HG03457 (cell line): Measurements from ENCODE around the gene RAB8B.
A peak's percentile ranks its signal among the peaks of the same experiment; 100 is the strongest.
"Not testable (repeated sequence)": the region's sequence is repeated elsewhere in the genome, so short reads cannot be mapped to it uniquely, and the experiment has no call there.

Experiments used
- ATAC-seq: cut with Tn5 transposase; IDR thresholded peaks from one replicate; pipeline ENCODE4 v1.9.1; 2021; ENCODE audit warnings: moderate number of reproducible peaks; ENCODE audit not compliant: unreplicated experiment

Gene RAB8B

DNA sequence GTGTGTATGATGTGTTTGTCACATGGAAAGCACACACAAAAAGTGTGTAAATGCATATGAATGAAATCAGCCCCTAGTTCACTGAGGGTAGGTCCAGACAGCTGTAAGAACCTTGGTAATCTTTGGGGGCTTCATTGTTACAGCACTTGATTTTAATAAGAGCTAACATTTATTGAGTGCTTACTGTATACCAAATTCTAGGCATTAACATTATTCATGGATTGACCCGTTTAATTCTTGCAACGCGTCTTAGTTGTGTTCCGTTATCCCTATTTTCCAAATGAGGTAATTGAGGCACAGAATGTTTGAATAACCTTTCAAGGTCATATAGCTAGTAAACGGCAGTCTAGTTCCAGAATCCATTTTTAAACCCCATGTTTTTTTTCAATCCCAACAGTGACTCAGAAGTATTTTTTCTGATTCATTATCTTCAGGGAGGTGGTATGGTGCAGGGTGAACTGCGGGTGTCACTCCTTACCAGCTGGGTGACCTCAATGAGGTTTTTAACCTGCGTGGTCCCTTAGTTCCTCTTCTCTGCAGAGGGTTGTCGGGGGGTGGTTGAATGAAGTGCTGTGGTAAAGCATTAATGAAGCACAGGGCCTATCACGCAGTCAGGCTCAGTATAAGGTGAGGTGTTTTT lies 14.2 kb downstream of the RAB8B start:
- ATAC-seq: no peak

DNA sequence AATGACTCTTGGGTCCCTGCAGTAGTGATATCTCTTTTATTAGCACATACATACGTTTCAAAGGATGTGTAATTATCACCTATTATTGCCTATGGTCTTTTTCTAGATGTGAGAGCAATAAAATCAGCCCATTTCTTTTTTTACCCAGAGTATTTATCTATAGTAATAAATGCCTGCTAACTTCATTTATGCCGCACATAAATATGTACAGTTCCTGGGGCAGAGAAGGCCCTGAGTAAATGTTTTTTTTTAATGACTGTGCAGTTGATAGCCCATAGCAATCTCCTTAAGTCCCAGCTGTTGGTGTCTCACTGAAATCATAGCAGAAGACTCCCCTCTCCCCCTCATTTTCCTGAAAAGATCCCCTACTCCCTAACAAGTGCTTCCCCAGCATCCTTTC lies 16.7 kb downstream of the RAB8B start:
- no peak for ATAC-seq

GRCh38 chr15:63208824-63209223 lies 19.4 kb downstream of the RAB8B start:
- ATAC-seq: not testable (repeated sequence)

DNA sequence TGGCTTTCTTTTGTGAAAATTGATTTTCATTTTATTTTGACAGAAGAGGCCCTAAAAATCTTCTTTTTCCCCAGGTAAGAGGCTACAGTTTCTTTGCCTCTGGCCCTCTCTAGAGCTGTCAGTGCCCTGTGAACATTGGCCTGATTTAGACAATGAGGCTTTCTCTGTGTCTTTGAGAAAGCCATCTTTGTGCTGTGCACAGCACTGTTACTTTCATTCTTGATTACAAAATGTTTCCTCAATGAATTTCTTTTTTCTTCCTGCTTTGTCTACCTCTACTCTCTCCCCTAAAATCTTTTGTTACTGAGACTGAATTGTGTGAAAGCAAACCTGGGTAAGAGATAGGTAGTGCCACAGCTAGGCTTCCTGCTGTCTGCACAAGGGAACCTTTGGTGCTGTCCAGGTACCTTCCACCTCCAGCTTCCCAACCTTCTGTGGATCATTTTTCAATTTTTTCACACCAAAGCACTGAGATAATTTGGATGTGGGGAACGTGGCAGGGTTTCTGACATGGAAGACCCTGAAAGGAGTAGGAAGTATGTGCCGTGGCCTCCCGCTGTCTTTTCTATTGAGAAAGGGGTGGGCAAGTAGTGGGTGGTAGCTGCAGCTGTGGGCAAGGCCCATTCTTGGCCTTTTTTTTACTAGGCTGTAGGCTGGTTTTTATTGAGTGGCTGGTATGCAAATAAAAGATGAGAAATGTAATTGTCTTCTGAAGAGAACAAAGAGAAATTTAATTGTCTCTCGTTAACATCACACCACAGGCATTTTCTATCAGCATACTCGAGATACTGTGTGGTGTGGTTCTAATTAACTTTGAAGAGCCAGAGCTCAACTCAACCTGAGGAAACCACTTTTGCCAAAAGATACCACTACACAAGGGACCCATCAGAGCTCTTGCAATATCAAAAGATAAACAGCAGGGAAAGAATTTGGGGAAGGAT lies 21.0 kb downstream of the RAB8B start:
- no peak for ATAC-seq

DNA sequence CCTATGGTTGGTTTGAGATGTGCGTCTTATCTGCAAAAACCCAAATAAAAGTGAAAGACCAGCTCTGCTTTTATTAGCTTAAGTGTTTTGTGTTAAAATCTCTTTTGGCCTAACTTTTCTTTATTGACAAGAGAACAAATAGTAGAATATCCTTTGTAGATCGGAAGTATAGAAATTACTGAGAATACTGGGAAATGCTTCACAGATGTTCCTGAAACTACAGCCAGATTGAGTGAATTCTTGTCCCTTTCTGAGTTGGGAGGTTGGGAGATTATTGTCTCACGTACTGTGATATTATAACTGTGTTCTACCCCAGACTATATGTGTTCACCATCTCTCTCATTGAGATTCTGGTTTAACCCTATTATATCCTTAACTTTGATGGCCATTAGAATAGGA lies 21.7 kb downstream of the RAB8B start:
- no peak for ATAC-seq

GRCh38 chr15:63211549-63211948 lies 22.1 kb downstream of the RAB8B start:
- ATAC-seq: no peak

DNA sequence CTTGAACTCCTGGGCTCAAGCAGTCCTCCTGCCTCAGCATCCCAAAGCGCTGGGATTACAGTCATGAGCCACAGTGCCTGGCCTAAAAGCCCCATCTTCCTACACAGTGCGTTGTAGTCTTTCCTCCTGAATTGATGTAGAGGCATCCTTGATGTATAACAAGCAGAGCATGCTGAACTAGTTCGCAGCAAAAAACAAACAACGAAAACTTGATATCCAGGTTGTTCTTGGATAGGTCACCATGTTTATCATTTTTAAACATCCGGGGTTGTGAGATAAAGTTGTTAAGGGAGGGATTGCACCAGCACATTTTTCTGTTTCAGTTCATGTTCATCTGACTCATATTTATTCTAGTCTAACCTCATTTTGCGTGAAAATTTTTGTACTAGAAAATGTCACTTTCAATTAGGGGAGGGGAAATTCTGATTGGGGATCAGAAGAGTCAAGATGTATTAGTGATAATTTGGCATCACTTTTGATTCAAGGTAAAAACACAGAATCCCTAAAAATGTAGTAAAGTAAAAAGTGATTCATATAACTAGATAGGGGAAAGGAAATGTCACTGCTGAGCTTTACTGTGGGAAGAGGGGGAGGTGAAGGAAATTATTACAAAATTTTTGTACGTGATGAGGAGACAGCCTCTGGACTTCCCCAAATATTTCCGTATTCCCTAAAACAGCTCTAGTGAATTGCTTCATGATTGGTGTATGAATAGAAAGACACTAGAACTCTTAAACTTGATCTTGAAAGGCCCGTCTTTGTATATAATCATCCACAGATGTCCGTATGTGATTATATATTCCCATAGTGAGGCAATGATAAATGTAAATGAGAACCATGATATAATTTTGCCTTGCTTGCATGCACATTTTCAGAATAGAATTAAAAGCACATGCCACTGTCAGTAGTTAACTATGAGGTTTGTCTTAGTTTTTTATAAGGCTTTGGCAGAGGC lies 22.9 kb downstream of the RAB8B start:
- peak; percentile 46 for ATAC-seq

GRCh38 chr15:63218100-63218808 lies 28.8 kb downstream of the RAB8B start:
- ATAC-seq: no peak

DNA sequence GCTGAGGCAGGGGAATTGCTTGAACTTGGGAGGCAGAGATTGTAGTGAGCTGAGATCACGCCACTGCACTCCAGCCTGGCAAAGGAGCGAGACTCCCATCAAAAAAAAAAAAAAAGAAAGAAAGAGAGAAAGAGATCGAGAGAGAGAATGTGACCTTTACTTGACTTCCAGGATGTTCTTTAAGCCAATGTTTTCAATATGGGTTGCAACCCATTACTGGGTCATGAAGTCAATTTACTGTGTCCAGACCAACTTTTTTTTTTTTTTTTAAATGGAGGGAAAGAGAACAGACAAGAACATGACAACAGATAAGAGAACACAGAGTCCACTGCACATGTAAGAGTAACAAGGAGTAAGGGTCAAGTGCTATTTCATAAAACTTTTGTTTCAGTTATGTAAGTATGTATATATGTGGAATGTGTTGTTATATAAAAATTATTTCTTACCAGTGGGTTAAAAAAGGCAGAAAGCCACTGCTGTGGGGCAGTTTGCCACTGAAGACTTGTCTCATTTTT lies 29.8 kb downstream of the RAB8B start:
- no peak for ATAC-seq

DNA sequence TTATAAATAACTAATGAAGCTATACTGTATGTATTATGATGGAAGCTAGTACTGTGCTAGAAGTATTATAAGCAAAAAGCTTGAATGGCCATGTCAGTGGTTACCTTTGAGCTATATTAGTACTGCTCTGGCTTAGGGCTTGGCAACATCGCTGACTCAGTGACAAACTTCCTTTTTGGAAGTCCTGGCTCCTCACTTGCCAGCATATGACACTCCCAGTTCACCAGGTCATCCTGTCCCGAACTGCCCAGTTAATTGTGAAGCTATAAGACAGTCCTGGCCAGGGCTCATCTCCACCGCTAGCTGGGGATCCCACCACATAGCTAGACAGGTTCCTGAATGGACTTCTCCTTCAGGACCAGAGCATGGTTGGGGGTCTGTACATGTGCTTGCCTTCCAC lies 31.9 kb downstream of the RAB8B start:
- ATAC-seq: no peak

DNA sequence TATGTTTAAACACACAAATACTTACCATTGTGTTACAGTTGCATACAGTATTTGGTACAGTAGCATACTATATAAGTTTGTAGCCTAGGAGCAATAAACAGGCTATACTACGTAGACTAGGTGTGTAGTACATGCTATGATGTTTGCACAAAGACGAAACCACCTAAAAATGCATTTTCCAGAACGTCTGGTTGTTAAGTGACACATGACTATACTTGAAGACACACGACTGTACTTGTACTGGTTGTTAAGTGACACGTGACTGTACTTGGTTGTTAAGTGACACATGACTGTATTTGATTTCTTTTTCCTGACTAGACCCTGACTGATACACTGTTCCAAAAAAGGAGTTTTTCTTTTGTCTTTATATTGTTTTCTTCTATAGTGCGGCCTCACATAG lies 34.1 kb downstream of the RAB8B start:
- ATAC-seq: no peak

GRCh38 chr15:63225381-63225780 lies 36.0 kb downstream of the RAB8B start:
- no peak for ATAC-seq

DNA sequence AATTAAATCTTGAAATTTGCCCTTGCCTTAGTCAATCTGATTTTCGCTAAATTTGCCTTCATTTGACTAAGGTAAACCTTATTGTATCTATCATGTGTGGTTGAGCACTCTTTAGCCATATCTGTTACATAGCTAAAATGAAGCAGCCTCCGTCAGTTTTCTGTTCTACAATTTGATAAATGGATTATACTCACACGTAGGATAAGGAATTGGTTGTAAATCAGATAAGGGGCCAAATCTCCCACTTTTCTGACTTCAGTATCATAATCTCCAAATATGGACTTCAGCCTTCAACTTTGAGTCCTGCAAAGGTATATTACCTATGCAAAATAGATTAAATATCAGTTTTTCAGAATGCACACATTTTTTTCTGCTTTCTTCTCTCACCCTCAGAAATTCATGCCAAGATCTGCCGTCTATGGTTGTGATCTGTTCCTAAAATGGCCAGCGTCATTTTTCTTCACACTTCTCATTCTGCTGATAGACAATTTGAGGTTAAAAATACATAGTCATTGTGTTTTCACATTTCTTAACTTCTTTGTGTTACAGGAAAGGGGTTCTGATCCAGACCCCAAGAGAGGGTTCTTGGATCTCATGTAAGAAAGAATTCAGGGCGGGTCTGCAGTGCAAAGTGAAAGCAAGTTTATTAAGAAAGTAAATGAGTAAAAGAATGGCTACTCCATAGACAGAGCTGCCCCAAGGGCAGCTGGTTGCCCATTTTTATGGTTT lies 36.9 kb downstream of the RAB8B start:
- no peak for ATAC-seq

- ATAC-seq: no peak
Observed at GRCh38 chr15:63226966-63227401, 37.6 kb downstream of the RAB8B start.

DNA sequence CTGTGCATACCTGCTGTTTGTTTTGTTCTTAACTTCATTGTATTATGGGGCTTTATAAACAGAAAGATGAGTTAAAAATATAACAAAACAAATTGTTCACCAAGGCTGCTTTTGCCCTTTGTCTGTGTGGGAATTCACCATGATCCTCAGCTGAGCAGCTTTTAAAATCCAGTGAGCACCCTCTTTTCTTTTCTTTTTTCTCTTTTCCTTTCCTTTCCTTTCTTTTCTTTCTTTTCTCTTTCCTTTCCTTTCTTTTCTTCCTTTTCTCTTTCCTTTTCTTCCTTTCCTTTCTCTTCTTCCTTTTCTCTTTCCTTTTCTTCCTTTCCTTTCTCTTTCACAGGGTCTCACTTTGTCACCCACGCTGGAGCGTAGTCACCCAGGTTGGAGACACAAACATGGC lies 38.3 kb downstream of the RAB8B start:
- ATAC-seq: no peak

DNA sequence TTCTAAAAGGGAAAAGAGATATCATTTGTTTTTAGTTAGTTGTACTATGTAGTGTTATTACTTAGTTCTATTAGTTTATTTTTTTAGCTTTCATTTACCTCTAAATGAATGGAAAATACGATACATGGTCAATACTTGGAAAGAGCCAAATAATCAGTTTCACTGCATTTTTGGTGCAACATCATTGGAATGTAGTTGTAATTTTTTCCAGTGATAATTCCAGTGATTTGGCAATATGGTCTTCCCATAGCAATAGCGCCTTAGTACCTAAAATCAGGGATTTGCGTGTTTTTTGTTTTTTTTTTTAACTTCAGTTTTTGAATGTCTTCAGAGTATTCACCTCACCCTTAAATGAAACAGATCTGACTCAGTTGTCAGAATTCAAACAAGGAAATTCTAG lies 41.8 kb downstream of the RAB8B start:
- no peak for ATAC-seq

DNA sequence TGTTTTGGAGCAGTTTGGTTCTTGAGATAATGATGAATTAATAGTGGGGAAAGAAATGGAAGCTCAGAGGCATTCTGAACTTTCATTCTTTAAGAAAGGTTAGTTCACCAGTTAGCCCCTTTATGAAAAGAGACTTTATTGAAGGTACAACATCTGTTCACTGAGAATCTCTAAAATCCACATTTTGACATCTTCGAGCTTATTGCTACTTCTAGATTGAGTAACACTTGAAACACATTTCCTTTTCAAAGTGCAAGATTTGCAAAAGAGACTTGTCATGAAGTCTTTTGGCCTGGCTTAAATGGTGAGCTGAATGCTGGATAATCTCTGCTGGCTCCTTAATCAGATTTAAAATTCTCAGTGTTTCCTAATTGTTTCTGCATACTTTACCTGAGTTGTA lies 42.3 kb downstream of the RAB8B start:
- no peak for ATAC-seq

DNA sequence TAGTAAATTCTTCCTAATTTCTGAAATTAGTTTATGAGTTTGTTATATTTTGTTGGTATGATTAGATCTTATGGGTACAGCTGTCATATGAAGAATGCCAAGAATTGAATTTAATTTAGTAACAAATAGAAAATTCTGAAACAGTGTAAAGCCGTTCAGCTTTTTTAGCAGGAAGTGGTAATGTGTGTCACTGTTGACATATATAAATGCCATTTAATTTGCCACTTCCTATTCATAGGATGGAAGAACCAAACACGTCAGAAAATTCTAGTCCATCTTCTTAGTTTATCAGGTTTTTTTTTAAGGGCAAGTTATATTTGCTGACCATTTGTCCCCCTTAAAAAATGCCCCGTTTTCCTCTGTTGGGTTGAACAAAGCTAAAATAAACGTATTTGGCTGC lies 43.0 kb downstream of the RAB8B start:
- no peak for ATAC-seq

DNA sequence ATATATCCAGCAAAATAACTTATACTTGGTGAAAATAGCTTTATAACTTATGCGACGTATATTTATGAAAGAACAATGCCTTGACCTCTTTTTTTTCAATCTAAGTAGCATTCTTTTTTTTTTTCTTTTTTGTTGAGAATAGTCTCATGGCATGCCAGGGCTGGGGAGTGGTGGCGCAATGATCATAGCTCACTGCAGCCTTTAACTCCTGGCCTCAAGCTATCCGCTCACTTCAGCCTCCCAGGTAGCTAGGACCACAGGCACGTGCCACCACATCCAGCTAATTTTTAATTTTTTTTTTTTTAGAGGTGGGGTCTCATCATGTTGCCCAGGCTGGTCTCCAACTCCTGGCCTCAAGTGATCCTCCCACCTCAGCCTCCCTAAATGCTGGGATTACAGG lies 43.5 kb downstream of the RAB8B start:
- no peak for ATAC-seq
